Measurements from ENCODE around the gene COMMD4. TPM values are rescaled to one million over a fixed set of nuclear protein-coding genes. Genes with fewer than 3 reads are reported as not detected.
A peak's percentile ranks its signal among the peaks of the same experiment; 100 is the strongest.

The COMMD4 gene
- total and polyA plus RNA-seq, 10 of the 15 experiments (the other 5 are each of a cell fraction or from before 2014, with no cell fraction given) = 14.5 to 118 (median 75.3) TPM

GRCh38 chr15:75335705-75336355 lies at the start of gene COMMD4 (continued):
- TF ChIP-seq, protein P1, sequence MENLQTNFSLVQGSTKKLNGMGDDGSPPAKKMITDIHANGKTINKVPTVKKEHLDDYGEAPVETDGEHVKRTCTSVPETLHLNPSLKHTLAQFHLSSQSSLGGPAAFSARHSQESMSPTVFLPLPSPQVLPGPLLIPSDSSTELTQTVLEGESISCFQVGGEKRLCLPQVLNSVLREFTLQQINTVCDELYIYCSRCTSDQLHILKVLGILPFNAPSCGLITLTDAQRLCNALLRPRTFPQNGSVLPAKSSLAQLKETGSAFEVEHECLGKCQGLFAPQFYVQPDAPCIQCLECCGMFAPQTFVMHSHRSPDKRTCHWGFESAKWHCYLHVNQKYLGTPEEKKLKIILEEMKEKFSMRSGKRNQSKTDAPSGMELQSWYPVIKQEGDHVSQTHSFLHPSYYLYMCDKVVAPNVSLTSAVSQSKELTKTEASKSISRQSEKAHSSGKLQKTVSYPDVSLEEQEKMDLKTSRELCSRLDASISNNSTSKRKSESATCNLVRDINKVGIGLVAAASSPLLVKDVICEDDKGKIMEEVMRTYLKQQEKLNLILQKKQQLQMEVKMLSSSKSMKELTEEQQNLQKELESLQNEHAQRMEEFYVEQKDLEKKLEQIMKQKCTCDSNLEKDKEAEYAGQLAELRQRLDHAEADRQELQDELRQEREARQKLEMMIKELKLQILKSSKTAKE (IDR thresholded peaks at IDR 0.05; ENCODE audit: low read depth, poor library complexity, severe bottlenecking) = peak; percentile 50
- TF ChIP-seq POU2F2 (IDR thresholded peaks at IDR 0.05; ENCODE audit: borderline replicate concordance, low read depth, low read length) (0 out of 3 replicates have a peak, but pooled peaks have one; percentile 35), ZBTB11 (CRISPR knock-in tag; IDR thresholded peaks at IDR 0.05) (peak; percentile 54; the same call in 1 of the 2 replicates), TARDBP (IDR thresholded peaks at IDR 0.05; ENCODE audit: borderline replicate concordance) (peak; percentile 80; the same call in 1 of the 2 replicates), ATF7 (IDR thresholded peaks at IDR 0.05; ENCODE audit: low read depth) (0 out of 2 replicates have a peak, but pooled peaks have one; percentile 12), IKZF2 (IDR thresholded peaks at IDR 0.05) (peak; percentile 66 to 75), HCFC1 (IDR thresholded peaks at IDR 0.05; ENCODE audit: low read length) (peak; percentile 65), NFIC (IDR thresholded peaks at IDR 0.05; ENCODE audit: low read depth, low read length) (peak; percentile 89), CBX5 (IDR thresholded peaks at IDR 0.05; ENCODE audit: low read depth) (peak; percentile 50; the same call in 1 of the 2 replicates), NBN (IDR thresholded peaks at IDR 0.05) (peak; percentile 67; the same call in 1 of the 2 replicates), GATAD2B (conservative IDR thresholded peaks at IDR 0.05; ENCODE audit: low read depth) (peak; percentile 46; the same call in 1 of the 2 replicates), RAD21 (IDR thresholded peaks at IDR 0.05; ENCODE audit: insufficient read depth, low read depth, low read length) (no peak), RAD51 (IDR thresholded peaks at IDR 0.05) (peak; percentile 99), CREB1 (IDR thresholded peaks at IDR 0.05; ENCODE audit: low read depth) (peak; percentile 58; the same call in 1 of the 2 replicates), SUZ12 (IDR thresholded peaks at IDR 0.05; ENCODE audit: unreplicated experiment) (no peak), IKZF1 (conservative IDR thresholded peaks at IDR 0.05) (peak; percentile 86), CHD2 (IDR thresholded peaks at IDR 0.05; ENCODE audit: borderline replicate concordance, low read depth, low read length) (no peak), SIN3A (IDR thresholded peaks at IDR 0.05; ENCODE audit: low read depth, low read length) (peak; percentile 95), MYB (IDR thresholded peaks at IDR 0.05; ENCODE audit: borderline replicate concordance, low read depth, low read length) (peak; percentile 88), RUNX3 (IDR thresholded peaks at IDR 0.05; ENCODE audit: low read length) (peak; percentile 69), LARP7 (IDR thresholded peaks at IDR 0.05) (no peak), NR2F1 (conservative IDR thresholded peaks at IDR 0.05) (0 out of 2 replicates have a peak, but pooled peaks have one; percentile 19)
- TF ChIP-seq, protein P2, sequence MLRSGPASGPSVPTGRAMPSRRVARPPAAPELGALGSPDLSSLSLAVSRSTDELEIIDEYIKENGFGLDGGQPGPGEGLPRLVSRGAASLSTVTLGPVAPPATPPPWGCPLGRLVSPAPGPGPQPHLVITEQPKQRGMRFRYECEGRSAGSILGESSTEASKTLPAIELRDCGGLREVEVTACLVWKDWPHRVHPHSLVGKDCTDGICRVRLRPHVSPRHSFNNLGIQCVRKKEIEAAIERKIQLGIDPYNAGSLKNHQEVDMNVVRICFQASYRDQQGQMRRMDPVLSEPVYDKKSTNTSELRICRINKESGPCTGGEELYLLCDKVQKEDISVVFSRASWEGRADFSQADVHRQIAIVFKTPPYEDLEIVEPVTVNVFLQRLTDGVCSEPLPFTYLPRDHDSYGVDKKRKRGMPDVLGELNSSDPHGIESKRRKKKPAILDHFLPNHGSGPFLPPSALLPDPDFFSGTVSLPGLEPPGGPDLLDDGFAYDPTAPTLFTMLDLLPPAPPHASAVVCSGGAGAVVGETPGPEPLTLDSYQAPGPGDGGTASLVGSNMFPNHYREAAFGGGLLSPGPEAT (IDR thresholded peaks at IDR 0.05; ENCODE audit: low read depth) = peak; percentile 99

Data from GM12878 (cell line).